ENCODE results near the gene COL9A3. TPM values are rescaled to one million over a fixed set of nuclear protein-coding genes. Genes with fewer than 3 reads are reported as not detected.

The COL9A3 gene
- total RNA-seq, 6 experiments from 2014 or later = 1.5 to 7.6 (median 3.5) TPM

DNA sequence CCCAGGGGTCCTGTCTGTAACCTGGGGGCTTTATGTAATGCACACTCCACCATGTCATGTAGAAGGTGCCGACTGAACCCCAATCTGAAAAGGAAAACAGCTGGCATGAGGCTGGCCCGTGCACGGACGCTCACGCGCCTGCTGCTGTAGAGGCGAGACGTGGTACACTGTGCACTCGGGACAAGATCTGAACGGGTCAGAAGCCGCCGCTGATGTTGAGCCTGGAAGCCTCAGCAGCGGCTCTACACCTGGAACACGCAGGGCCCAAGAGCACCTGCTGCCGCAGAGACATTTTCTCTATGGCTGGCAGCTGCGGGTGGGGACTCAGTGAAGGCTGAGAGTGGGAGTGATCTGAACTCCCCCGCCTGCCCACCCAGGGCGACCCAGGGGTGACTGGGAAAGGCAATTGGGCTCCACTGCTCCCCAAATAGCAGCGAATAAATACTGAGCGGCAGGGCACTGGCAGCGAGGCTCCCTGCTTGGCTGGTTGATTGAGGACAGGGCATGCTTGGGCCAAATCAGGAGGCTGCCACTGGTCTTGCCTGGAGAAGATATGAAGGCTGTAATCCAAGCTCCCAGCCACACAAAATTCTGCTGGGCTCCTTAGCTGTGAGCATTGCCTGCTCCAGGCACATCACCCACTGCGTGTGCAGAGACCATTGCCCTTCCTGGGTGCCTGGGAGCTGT is 14.7 kb upstream of the COL9A3 start:
- TF ChIP-seq POLR2A (IDR thresholded peaks at IDR 0.05) = no peak
- TF ChIP-seq, protein P1, sequence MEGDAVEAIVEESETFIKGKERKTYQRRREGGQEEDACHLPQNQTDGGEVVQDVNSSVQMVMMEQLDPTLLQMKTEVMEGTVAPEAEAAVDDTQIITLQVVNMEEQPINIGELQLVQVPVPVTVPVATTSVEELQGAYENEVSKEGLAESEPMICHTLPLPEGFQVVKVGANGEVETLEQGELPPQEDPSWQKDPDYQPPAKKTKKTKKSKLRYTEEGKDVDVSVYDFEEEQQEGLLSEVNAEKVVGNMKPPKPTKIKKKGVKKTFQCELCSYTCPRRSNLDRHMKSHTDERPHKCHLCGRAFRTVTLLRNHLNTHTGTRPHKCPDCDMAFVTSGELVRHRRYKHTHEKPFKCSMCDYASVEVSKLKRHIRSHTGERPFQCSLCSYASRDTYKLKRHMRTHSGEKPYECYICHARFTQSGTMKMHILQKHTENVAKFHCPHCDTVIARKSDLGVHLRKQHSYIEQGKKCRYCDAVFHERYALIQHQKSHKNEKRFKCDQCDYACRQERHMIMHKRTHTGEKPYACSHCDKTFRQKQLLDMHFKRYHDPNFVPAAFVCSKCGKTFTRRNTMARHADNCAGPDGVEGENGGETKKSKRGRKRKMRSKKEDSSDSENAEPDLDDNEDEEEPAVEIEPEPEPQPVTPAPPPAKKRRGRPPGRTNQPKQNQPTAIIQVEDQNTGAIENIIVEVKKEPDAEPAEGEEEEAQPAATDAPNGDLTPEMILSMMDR (IDR thresholded peaks at IDR 0.05) = no peak
- H3K4me3 ChIP-seq = no peak overlapping the region
- 93% methylated on average over 3 of the region's 22 CpGs for WGBS (ENCODE audit: insufficient coverage, low coverage, low lambda C conversion rate, missing lambda C conversion rate)
- peaks cover 0 to 41% (median 19%) of the 10 kb centered on the region in 4 donors for H3K4me1 ChIP-seq
- H3K9me3 ChIP-seq = no peaks in the 10 kb centered on the region
- no peak overlapping the region for H3K27ac ChIP-seq
- ATAC-seq (no peak), DNase-seq (no peak)
- no peaks in the 10 kb centered on the region for H3K27me3 ChIP-seq
- intact Hi-C loops (cut with DNase I) = no loop called here
- peaks cover 0 to 26% (median 9%) of the 10 kb centered on the region in 4 donors for H3K36me3 ChIP-seq

DNA sequence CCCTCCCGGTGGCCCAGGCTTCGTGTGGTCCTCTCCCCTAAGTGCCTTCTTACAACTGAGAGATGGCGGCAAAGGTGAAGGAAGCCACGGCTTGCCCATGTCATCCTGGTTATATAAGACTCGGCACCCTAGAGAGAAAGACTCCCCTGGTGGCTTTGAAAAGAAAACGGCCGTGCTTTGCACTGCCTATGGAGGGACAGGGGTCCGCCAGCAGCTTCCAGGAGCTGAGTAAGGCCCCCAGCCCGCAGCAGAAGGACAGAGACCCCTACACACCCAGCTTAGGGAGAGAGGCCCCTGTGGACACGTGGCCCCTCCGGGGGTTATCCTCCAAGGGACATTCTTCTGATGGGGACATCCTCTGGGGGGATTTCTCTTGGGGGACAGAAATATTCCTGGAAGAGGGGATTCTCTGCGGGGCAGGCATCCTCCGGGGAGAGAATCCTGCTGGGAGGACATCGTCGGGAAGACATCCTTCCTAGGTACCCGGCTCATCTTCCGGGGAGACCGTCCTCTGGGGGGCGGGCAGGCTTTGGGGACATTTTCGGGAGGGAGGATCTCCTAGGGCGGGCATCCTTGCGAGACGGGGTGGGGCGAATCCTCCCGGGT is 12.7 kb upstream of the COL9A3 start:
- ATAC-seq (no peak), DNase-seq (no peak)
- WGBS (ENCODE audit: insufficient coverage, low coverage, low lambda C conversion rate, missing lambda C conversion rate) = 27% methylated on average over 8 of the region's 25 CpGs
- Histone ChIP-seq H3K9me3 (no peaks in the 10 kb centered on the region), H3K4me1 (peaks cover 0 to 37% (median 10%) of the 10 kb centered on the region in 4 donors), H3K27ac (peak overlapping the region in 1 of 3 donors; percentile 93), H3K27me3 (no peaks in the 10 kb centered on the region), H3K36me3 (peaks cover 2 to 37% (median 14%) of the 10 kb centered on the region in 4 donors), H3K4me3 (peak overlapping the region; percentile 83 to 99 (median 98))
- intact Hi-C loops (cut with DNase I) = no loop called here
- TF ChIP-seq POLR2A (IDR thresholded peaks at IDR 0.05) = no peak
- TF ChIP-seq, protein P1 (IDR thresholded peaks at IDR 0.05) = no peak

DNA sequence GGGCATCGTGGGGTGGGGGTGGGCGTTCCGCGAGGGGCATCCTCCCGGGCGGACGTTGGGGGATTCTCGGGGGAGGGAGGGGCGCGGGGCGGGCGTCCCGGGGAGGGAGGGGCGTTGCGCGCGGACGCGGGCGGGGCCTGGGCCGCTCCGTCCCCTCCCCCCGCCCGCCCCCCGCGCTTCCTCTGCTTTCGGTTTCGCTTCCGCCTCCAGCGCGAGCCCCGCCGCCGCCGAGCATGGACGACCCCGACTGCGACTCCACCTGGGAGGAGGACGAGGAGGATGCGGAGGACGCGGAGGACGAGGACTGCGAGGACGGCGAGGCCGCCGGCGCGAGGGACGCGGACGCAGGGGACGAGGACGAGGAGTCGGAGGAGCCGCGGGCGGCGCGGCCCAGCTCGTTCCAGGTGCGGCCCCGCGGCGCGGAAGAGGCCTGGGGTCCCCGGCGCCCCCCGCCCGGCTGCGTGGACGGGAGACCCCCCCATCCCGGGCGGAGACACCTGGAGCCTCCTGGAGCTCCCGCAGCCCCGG is 12.2 kb upstream of the COL9A3 start, which contains the start of gene OGFR:
OGFR (plus strand) TSS at position 209 of the 528 bp plus-strand sequence; CDS start at position 234, 25 bp downstream.
- Histone ChIP-seq H3K9me3 (no peaks in the 10 kb centered on the region), H3K27ac (peak within 1 kb of the TSS; percentile 91 to 97 (median 93)), H3K27me3 (no peaks in the 10 kb centered on the region), H3K4me1 (peaks cover 0 to 37% (median 10%) of the 10 kb centered on the region in 4 donors), H3K4me3 (peak within 1 kb of the TSS; percentile 83 to 99 (median 98)), H3K36me3 (peaks cover 3 to 37% (median 16%) of the 10 kb centered on the region in 4 donors)
- intact Hi-C loops (cut with DNase I) = no loop called here
- TF ChIP-seq, protein P1 (IDR thresholded peaks at IDR 0.05) = no peak
- TF ChIP-seq POLR2A (IDR thresholded peaks at IDR 0.05) = peak; percentile 44
- no CpG with 5 or more reads among the region's 77 CpGs for WGBS (ENCODE audit: insufficient coverage, low coverage, low lambda C conversion rate, missing lambda C conversion rate)
- ATAC-seq = peak; percentile 21 to 40 (median 27)
- DNase-seq = peak; percentile 76 to 82 (median 79)

DNA sequence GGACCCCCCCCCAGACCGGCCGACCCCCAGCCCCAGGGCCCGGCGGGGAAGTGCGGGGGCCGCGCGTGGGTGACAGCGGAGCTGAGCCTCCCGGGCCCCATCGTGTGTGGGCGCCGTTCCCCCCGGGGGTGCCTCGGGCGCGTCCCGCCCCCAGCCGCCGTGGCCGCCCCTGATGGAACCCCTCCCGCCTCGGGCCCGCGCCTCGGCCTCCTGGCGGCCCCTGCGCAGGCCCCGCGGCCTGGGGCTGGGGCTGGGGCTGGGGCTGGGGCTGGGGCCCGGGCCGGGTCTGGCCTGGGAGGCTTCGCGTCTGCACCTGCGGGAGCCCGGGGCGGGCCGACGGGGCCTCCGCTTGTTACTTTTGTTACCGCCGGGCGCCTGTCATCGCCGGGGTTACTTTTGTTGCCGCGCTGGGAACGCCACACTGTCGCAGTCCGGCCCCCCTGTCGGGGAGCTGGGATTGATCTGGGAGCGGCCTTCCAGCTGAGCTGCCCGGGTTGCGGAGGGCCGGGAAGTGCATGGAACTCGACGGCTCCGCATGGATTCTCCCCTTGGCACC is 11.6 kb upstream of the COL9A3 start:
- Histone ChIP-seq H3K27me3 (no peaks in the 10 kb centered on the region), H3K9me3 (no peaks in the 10 kb centered on the region), H3K27ac (peak overlapping the region; percentile 91 to 97 (median 93)), H3K36me3 (peaks cover 7 to 37% (median 18%) of the 10 kb centered on the region in 4 donors), H3K4me1 (peaks cover 0 to 37% (median 10%) of the 10 kb centered on the region in 4 donors), H3K4me3 (peak overlapping the region; percentile 83 to 99 (median 98))
- 0% methylated on average over 7 of the region's 58 CpGs for WGBS (ENCODE audit: insufficient coverage, low coverage, low lambda C conversion rate, missing lambda C conversion rate)
- ATAC-seq (peak in 1 of 4 donors; percentile 21), DNase-seq (no peak)
- intact Hi-C loops (cut with DNase I) = no loop called here
- TF ChIP-seq, protein P1 (IDR thresholded peaks at IDR 0.05) = no peak
- TF ChIP-seq POLR2A (IDR thresholded peaks at IDR 0.05) = no peak
